Upper lobe of left lung (tissue), 6 donors: ENCODE results near the gene TGM4. TPM values are rescaled to one million over a fixed set of nuclear protein-coding genes. Genes with fewer than 3 reads are reported as not detected.

ENCODE experiments used
- ATAC-seq, 2 donors: fragments of 200-7000 bp; cut with Tn5 transposase; one replicate each; pipeline ENCODE4 v1.9.1; 2022; ENCODE audit warnings: mild to moderate bottlenecking in 2 of 2, moderate library complexity in 2 of 2; ENCODE audit not compliant: low FRiP score in 2 of 2
- DNase-seq, 2 donors: peaks; one replicate each; pipeline ENCODE4 v3.0.0-alpha.2; 2019 to 2020
- H3K27ac ChIP-seq, 4 donors: fragments of 200-600 bp; sonication (generic); one replicate each; pipeline ENCODE4 v1.5.1; 2016 to 2019
- H3K27me3 ChIP-seq, 4 donors: fragments of 200-600 bp; sonication (generic); one replicate each; pipeline ENCODE4 v1.5.1; 2017 to 2019
- H3K36me3 ChIP-seq, 4 donors: fragments of 200-600 bp; sonication (generic); one replicate each; pipeline ENCODE4 v1.5.1; 2016 to 2019
- H3K4me1 ChIP-seq, 4 donors: fragments of 200-600 bp; sonication (generic); one replicate each; pipeline ENCODE4 v1.5.1; 2018 to 2019
- H3K4me3 ChIP-seq, 4 donors: fragments of 200-600 bp; sonication (generic); one replicate each; pipeline ENCODE4 v1.5.1; 2017 to 2019; ENCODE audit warnings: mild to moderate bottlenecking in 2 of 4, moderate library complexity in 1 of 4
- H3K9me3 ChIP-seq, 4 donors: fragments of 200-600 bp; sonication (generic); one replicate each; pipeline ENCODE4 v1.5.1; 2018 to 2019
- CTCF ChIP-seq, 6 experiments: fragments of 450-650 bp in 4 of 6; fragments of 200-600 bp in 2 of 6; sonication (generic) in 2 of 6; IDR thresholded peaks; one replicate each; pipeline ENCODE4 v1.5.1; 2016 to 2019; ENCODE audit warnings: antibody characterized with exemption in 6 of 6
- EP300 ChIP-seq, 4 donors: sonication (generic); formaldehyde crosslinking; IDR thresholded peaks; one replicate each; pipeline ENCODE4 v1.5.1; 2017; ENCODE audit warnings: antibody characterized with exemption in 4 of 4, control low read depth in 2 of 4
- POLR2A ChIP-seq, 4 donors: fragments of 450-650 bp; IDR thresholded peaks; one replicate each; pipeline ENCODE4 v1.5.1; 2016 to 2017; ENCODE audit warnings: antibody characterized with exemption in 4 of 4, mild to moderate bottlenecking in 2 of 4
- POLR2AphosphoS5 ChIP-seq, 2 donors: sonication (generic); formaldehyde crosslinking; IDR thresholded peaks; one replicate each; pipeline ENCODE4 v1.5.1; 2017; ENCODE audit warnings: antibody characterized with exemption in 2 of 2
- WGBS, 2 donors: methylation state at CpG; one replicate each; pipeline ENCODE4 v1.1.5; 2017 to 2018; 5-methylcytosine and 5-hydroxymethylcytosine counted together
- total RNA-seq, 6 donors: library from RNA; depleted of rRNA in 4 of 6; stranded (reverse); fragments of >200 nt in 4 of 6; gene quantifications; one replicate each; pipeline versions ENCODE4 v1.1.0 to v1.2.1, GENCODE V29; 2016 to 2021
- donor health status: DM: no; HTN: no; CAD: no; lungs with moderate emphysema.
- donor health status: DM: no; HTN: yes; CAD: no; lungs with severe emphysema.

The TGM4 gene
- total RNA-seq, 6 donors from 2014 or later, result not detected

GRCh38 chr3:44893097-44893496 lies 18.7 kb downstream of the TGM4 start:
- no peak for TF ChIP-seq POLR2AphosphoS5 (IDR thresholded peaks at IDR 0.05)
- no peak for TF ChIP-seq CTCF (IDR thresholded peaks at IDR 0.05)
- no peak for TF ChIP-seq POLR2A (IDR thresholded peaks at IDR 0.05)
- TF ChIP-seq EP300 (IDR thresholded peaks at IDR 0.05), result no peak
- no peak overlapping the region for H3K27ac ChIP-seq
- 68 to 80% methylated on average over 2 of the region's 2 CpGs for WGBS, 2 donors
- no peak overlapping the region for H3K4me3 ChIP-seq
- no peaks in the 10 kb centered on the region for H3K9me3 ChIP-seq
- no peaks in the 10 kb centered on the region for H3K27me3 ChIP-seq
- no peak for ATAC-seq
- no peak for DNase-seq
- no peaks in the 10 kb centered on the region for H3K4me1 ChIP-seq
- no peaks in the 10 kb centered on the region for H3K36me3 ChIP-seq

- H3K36me3 ChIP-seq, result no peaks in the 10 kb centered on the region
- WGBS, 2 donors, result 56 to 65% methylated on average over 5 of the region's 5 CpGs
- no peak overlapping the region for H3K4me3 ChIP-seq
- DNase-seq, result no peak
- H3K27ac ChIP-seq, result no peak overlapping the region
- H3K9me3 ChIP-seq, result no peaks in the 10 kb centered on the region
- no peak for ATAC-seq
- no peaks in the 10 kb centered on the region for H3K27me3 ChIP-seq
- no peaks in the 10 kb centered on the region for H3K4me1 ChIP-seq
- no peak for TF ChIP-seq POLR2A (IDR thresholded peaks at IDR 0.05)
- TF ChIP-seq POLR2AphosphoS5 (IDR thresholded peaks at IDR 0.05), result no peak
- TF ChIP-seq EP300 (IDR thresholded peaks at IDR 0.05), result no peak
- TF ChIP-seq CTCF (IDR thresholded peaks at IDR 0.05), result no peak
These were observed 20.1 kb downstream of the TGM4 start for GRCh38 chr3:44894485-44894884.

GRCh38 chr3:44896440-44896839 lies 22.0 kb downstream of the TGM4 start:
- TF ChIP-seq POLR2A (IDR thresholded peaks at IDR 0.05), result no peak
- TF ChIP-seq CTCF (IDR thresholded peaks at IDR 0.05), result no peak
- TF ChIP-seq POLR2AphosphoS5 (IDR thresholded peaks at IDR 0.05), result no peak
- no peak for TF ChIP-seq EP300 (IDR thresholded peaks at IDR 0.05)
- Histone ChIP-seq H3K4me3 (no peak overlapping the region), H3K4me1 (no peaks in the 10 kb centered on the region), H3K27me3 (no peaks in the 10 kb centered on the region), H3K9me3 (no peaks in the 10 kb centered on the region), H3K36me3 (no peaks in the 10 kb centered on the region), H3K27ac (no peak overlapping the region)
- DNase-seq (no peak), ATAC-seq (no peak)
- WGBS, 2 donors, result 80 to 84% methylated on average over 2 of the region's 2 CpGs

- TF ChIP-seq POLR2A (IDR thresholded peaks at IDR 0.05) (no peak), CTCF (IDR thresholded peaks at IDR 0.05) (no peak), EP300 (IDR thresholded peaks at IDR 0.05) (no peak), POLR2AphosphoS5 (IDR thresholded peaks at IDR 0.05) (no peak)
- Histone ChIP-seq H3K27me3 (no peaks in the 10 kb centered on the region), H3K36me3 (no peaks in the 10 kb centered on the region), H3K4me3 (no peak overlapping the region), H3K27ac (no peak overlapping the region), H3K9me3 (no peaks in the 10 kb centered on the region), H3K4me1 (no peaks in the 10 kb centered on the region)
- ATAC-seq (no peak), DNase-seq (no peak)
- 61 to 62% methylated on average over 12 to 13 of the region's 13 CpGs for WGBS, 2 donors
These were observed 25.4 kb downstream of the TGM4 start for GRCh38 chr3:44899683-44900367.

GRCh38 chr3:44902628-44903027 lies 28.2 kb downstream of the TGM4 start:
- no peaks in the 10 kb centered on the region for H3K27me3 ChIP-seq
- no peak for DNase-seq
- no peaks in the 10 kb centered on the region for H3K36me3 ChIP-seq
- TF ChIP-seq POLR2AphosphoS5 (IDR thresholded peaks at IDR 0.05) (no peak), EP300 (IDR thresholded peaks at IDR 0.05) (no peak), POLR2A (IDR thresholded peaks at IDR 0.05) (no peak), CTCF (IDR thresholded peaks at IDR 0.05) (no peak)
- WGBS, 2 donors, result 56 to 67% methylated on average over 4 of the region's 4 CpGs
- no peaks in the 10 kb centered on the region for H3K4me1 ChIP-seq
- ATAC-seq, result no peak
- no peak overlapping the region for H3K4me3 ChIP-seq
- no peak overlapping the region for H3K27ac ChIP-seq
- no peaks in the 10 kb centered on the region for H3K9me3 ChIP-seq
